GM23338 (cell line): Measurements from ENCODE around the gene SERINC5.

Source experiments
- CTCF ChIP-seq, 2 experiments: fragments of 200-600 bp in 1 of 2; sonication (generic) in 1 of 2; conservative IDR thresholded peaks; 2 replicates each; pipeline versions ENCODE4 v1.5.1 to v1.6.1; 2016 to 2017; ENCODE audit warnings: antibody characterized with exemption in 2 of 2, low read depth in 2 of 2, mild to moderate bottlenecking in 2 of 2, moderate library complexity in 1 of 2
- EZH2 ChIP-seq: fragments of 200-600 bp; sonication (generic); IDR thresholded peaks from one replicate; pipeline ENCODE4 v1.8.0; 2017; ENCODE audit warnings: antibody characterized with exemption, mild to moderate bottlenecking, low read depth; ENCODE audit not compliant: unreplicated experiment
- POLR2AphosphoS5 ChIP-seq: IDR thresholded peaks from 2 replicates; pipeline ENCODE4 v1.6.1; 2016; ENCODE audit warnings: antibody characterized with exemption, low read depth
- REST ChIP-seq: IDR thresholded peaks from one replicate; pipeline ENCODE4 v1.6.1; 2018; ENCODE audit warnings: antibody characterized with exemption; ENCODE audit not compliant: unreplicated experiment
- ZNF462 ChIP-seq: fragments of 250-450 bp; sonication (Bioruptor Pico); IDR thresholded peaks from 2 replicates; pipeline ENCODE4 v1.5.0; 2020; ENCODE audit warnings: mild to moderate bottlenecking, moderate library complexity

GRCh38 chr5:80208381-80208780, 47.5 kb downstream of the SERINC5 start:
- TF ChIP-seq EZH2 = no peak
- no peak for TF ChIP-seq CTCF (conservative IDR thresholded peaks at IDR 0.05; ENCODE audit: low read depth in 2 of 2)
- no peak for TF ChIP-seq POLR2AphosphoS5
- TF ChIP-seq REST = no peak
- TF ChIP-seq ZNF462 (CRISPR knock-in tag) = no peak
